ENCODE measurements around the gene PI4KB.

PI4KB gene

DNA sequence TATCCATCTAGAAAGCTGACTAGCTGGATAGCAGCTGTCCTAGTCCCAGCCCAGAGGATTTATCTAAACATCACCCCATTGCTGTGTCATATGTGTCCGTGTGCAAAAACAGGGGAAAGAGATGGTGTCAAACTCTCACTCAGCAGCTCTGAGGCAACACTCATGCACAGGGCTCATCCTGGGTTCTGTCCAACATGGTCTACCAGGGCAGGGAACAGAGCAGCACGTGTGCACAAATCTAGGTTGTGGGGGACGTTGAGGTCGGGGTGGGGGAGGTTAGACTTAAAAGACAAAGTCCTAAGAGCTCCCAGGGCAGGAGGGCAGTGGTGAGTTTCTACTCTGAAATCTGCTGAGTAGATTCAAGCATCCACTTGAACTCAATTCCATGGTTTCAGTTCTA lies 16.2 kb downstream of the PI4KB start:
- Histone ChIP-seq H3K4me3 (no peak overlapping the region), H3K27ac (peak overlapping the region; percentile 85 to 88)
- DNase-seq (ENCODE audit: low spot score), result no peak
- TF ChIP-seq, protein P1, sequence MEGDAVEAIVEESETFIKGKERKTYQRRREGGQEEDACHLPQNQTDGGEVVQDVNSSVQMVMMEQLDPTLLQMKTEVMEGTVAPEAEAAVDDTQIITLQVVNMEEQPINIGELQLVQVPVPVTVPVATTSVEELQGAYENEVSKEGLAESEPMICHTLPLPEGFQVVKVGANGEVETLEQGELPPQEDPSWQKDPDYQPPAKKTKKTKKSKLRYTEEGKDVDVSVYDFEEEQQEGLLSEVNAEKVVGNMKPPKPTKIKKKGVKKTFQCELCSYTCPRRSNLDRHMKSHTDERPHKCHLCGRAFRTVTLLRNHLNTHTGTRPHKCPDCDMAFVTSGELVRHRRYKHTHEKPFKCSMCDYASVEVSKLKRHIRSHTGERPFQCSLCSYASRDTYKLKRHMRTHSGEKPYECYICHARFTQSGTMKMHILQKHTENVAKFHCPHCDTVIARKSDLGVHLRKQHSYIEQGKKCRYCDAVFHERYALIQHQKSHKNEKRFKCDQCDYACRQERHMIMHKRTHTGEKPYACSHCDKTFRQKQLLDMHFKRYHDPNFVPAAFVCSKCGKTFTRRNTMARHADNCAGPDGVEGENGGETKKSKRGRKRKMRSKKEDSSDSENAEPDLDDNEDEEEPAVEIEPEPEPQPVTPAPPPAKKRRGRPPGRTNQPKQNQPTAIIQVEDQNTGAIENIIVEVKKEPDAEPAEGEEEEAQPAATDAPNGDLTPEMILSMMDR (IDR thresholded peaks at IDR 0.05), result no peak

DNA sequence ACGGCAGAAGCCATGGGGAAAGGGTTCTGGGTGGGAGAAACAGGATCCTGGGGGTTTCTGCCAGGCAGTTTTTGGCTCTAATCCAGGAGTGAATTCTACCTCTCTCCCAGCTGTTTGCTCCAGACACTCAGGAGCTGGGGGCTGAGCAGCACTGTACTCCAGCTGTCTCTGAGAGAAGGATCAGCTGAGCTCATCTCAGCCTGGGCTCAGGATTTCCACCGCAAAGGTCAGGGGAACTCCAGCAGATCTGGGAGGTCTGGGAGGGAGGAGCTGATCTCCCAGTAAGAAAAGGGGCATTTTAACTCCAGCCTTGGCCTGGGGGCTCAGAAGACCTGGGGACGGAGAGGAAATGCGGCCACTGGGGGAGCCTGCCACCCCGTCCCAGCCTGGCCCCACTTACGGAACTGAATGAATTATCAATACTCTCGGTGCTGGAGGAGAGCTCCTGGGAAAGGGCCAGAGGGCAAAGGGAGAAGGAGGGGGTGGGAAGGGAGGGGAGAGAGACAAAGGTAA lies 17.3 kb downstream of the PI4KB start:
- DNase-seq (ENCODE audit: low spot score), result no peak
- Histone ChIP-seq H3K27ac (peak overlapping the region; percentile 85 to 88), H3K4me3 (no peak overlapping the region)
- TF ChIP-seq, protein P1 (IDR thresholded peaks at IDR 0.05), result no peak

DNA sequence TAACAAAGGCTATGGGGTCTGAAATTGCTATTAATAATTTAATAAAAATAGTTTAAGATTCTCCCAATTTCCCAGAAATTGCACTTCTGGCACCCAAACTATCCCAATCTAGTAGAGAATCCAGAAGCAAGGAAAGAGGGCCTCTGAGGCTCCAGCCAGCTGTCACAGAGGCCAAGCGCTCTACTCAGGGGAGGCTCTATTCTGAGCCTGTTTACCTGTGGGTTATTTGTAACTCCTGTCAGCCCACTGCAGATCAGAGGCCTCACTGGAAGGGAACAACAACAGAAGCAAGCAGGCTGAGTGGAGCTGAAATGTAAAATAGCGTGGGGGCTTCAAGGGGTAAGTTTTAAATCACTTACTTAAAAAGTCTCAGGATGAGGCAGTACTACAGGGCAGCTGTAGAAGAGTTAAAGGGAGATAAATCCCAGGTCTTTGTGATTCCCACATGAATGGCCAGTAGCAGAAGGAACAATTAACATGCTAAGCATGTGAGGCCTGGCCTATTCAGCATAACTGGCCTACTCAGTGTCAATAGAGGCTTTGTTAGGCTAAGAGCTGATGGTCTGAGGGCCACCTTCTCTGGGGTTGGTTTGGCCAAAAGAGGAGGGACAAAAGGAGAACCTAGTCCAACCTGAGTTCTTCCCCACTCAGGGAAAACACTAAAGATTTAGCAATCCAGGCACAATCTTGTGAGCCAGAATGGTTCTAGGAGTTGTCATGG lies 32.3 kb downstream of the PI4KB start:
- Histone ChIP-seq H3K27ac (no peak overlapping the region), H3K4me3 (no peak overlapping the region)
- TF ChIP-seq, protein P1 (IDR thresholded peaks at IDR 0.05), result no peak
- DNase-seq (ENCODE audit: low spot score), result no peak

GRCh38 chr1:151293093-151293492 lies 34.1 kb downstream of the PI4KB start:
- H3K27ac ChIP-seq, result no peak overlapping the region
- DNase-seq (ENCODE audit: low spot score), result no peak
- no peak overlapping the region for H3K4me3 ChIP-seq
- TF ChIP-seq, protein P1 (IDR thresholded peaks at IDR 0.05), result no peak

GRCh38 chr1:151292207-151293030 lies 34.8 kb downstream of the PI4KB start:
- no peak for DNase-seq (ENCODE audit: low spot score)
- Histone ChIP-seq H3K4me3 (no peak overlapping the region), H3K27ac (no peak overlapping the region)
- TF ChIP-seq, protein P1 (IDR thresholded peaks at IDR 0.05), result no peak

GRCh38 chr1:151290709-151291303 lies 36.4 kb downstream of the PI4KB start:
- no peak for DNase-seq (ENCODE audit: low spot score)
- Histone ChIP-seq H3K27ac (no peak overlapping the region), H3K4me3 (no peak overlapping the region)
- TF ChIP-seq, protein P1 (IDR thresholded peaks at IDR 0.05), result no peak

Measured in coronary artery (tissue), 2 donors.